Upper lobe of left lung (tissue), 4 donors: Measurements from ENCODE around the gene TLDC2.

Experiments used
- CTCF ChIP-seq, 6 experiments: fragments of 450-650 bp in 4 of 6; fragments of 200-600 bp in 2 of 6; sonication (generic) in 2 of 6; IDR thresholded peaks; one replicate each; pipeline ENCODE4 v1.5.1; 2016 to 2019; ENCODE audit warnings: antibody characterized with exemption in 6 of 6
- EP300 ChIP-seq, 4 donors: sonication (generic); formaldehyde crosslinking; IDR thresholded peaks; one replicate each; pipeline ENCODE4 v1.5.1; 2017; ENCODE audit warnings: antibody characterized with exemption in 4 of 4, control low read depth in 2 of 4
- POLR2A ChIP-seq, 4 donors: fragments of 450-650 bp; IDR thresholded peaks; one replicate each; pipeline ENCODE4 v1.5.1; 2016 to 2017; ENCODE audit warnings: antibody characterized with exemption in 4 of 4, mild to moderate bottlenecking in 2 of 4
- POLR2AphosphoS5 ChIP-seq, 2 donors: sonication (generic); formaldehyde crosslinking; IDR thresholded peaks; one replicate each; pipeline ENCODE4 v1.5.1; 2017; ENCODE audit warnings: antibody characterized with exemption in 2 of 2

GRCh38 chr20:36855241-36855657 lies 20.7 kb upstream of the TLDC2 start:
- TF ChIP-seq CTCF (IDR thresholded peaks at IDR 0.05) (no peak), POLR2AphosphoS5 (IDR thresholded peaks at IDR 0.05) (no peak), POLR2A (IDR thresholded peaks at IDR 0.05) (no peak), EP300 (IDR thresholded peaks at IDR 0.05) (no peak)
